ACC112 (cell line): ENCODE measurements around the gene EYA4.

ENCODE experiments used
- H2AFZ ChIP-seq: fragments of 200-600 bp; sonication (generic); one replicate; pipeline ENCODE4 v1.6.0; 2017; ENCODE audit warnings: antibody characterized with exemption, low read length; ENCODE audit not compliant: unreplicated experiment
- H3K27ac ChIP-seq: fragments of 200-600 bp; sonication (generic); 2 replicates; pipeline ENCODE4 v1.5.1; 2014; ENCODE audit warnings: low read depth, mild to moderate bottlenecking, antibody characterized with exemption, low read length, moderate library complexity
- H3K27me3 ChIP-seq: fragments of 200-600 bp; sonication (generic); 2 replicates; pipeline ENCODE4 v1.6.1; 2014; ENCODE audit warnings: mild to moderate bottlenecking, antibody characterized with exemption, low read length, moderate library complexity, mixed read lengths; ENCODE audit not compliant: insufficient read depth
- H3K36me3 ChIP-seq: fragments of 200-600 bp; sonication (generic); 2 replicates; pipeline ENCODE4 v1.6.1; 2016; ENCODE audit warnings: mild to moderate bottlenecking, antibody characterized with exemption, low read length, moderate library complexity, mixed read lengths; ENCODE audit not compliant: insufficient read depth
- H3K4me1 ChIP-seq: fragments of 200-600 bp; sonication (generic); one replicate; pipeline ENCODE4 v1.6.1; 2016; ENCODE audit warnings: low read length, mixed read lengths; ENCODE audit not compliant: insufficient read depth, unreplicated experiment, control insufficient read depth
- H3K4me3 ChIP-seq: fragments of 200-600 bp; sonication (generic); 2 replicates; pipeline ENCODE4 v1.5.1; 2014; ENCODE audit warnings: mild to moderate bottlenecking, low read depth, low read length
- H3K79me2 ChIP-seq: fragments of 200-600 bp; sonication (generic); one replicate; pipeline ENCODE4 v1.6.0; 2016; ENCODE audit warnings: low read length; ENCODE audit not compliant: control insufficient read depth, unreplicated experiment, insufficient read depth

The EYA4 gene

GRCh38 chr6:133289733-133290306, 48.7 kb downstream of the EYA4 start:
- Histone ChIP-seq H3K27ac (no peak overlapping the region), H2AFZ (no peak overlapping the region)

GRCh38 chr6:133290930-133291329, 49.8 kb downstream of the EYA4 start:
- no peak overlapping the region for H3K27ac ChIP-seq
- no peaks in the 10 kb centered on the region for H3K79me2 ChIP-seq
- no peak overlapping the region for H3K4me3 ChIP-seq
- H3K27me3 ChIP-seq: no peaks in the 10 kb centered on the region
- H3K4me1 ChIP-seq: peaks cover 26% of the 10 kb centered on the region
- H2AFZ ChIP-seq: no peak overlapping the region
- H3K36me3 ChIP-seq: no peaks in the 10 kb centered on the region

More at GRCh38 chr6:133289733-133290306, 48.7 kb downstream of the EYA4 start:
- Histone ChIP-seq H3K36me3 (no peaks in the 10 kb centered on the region), H3K4me1 (peaks cover 26% of the 10 kb centered on the region), H3K27me3 (no peaks in the 10 kb centered on the region), H3K4me3 (no peak overlapping the region), H3K79me2 (no peaks in the 10 kb centered on the region)

GRCh38 chr6:133291671-133292070, 50.5 kb downstream of the EYA4 start:
- Histone ChIP-seq H2AFZ (no peak overlapping the region), H3K4me1 (peaks cover 26% of the 10 kb centered on the region), H3K27me3 (no peaks in the 10 kb centered on the region), H3K27ac (no peak overlapping the region), H3K79me2 (no peaks in the 10 kb centered on the region), H3K36me3 (no peaks in the 10 kb centered on the region), H3K4me3 (no peak overlapping the region)

- no peak overlapping the region for H2AFZ ChIP-seq
- H3K27me3 ChIP-seq: no peaks in the 10 kb centered on the region
- H3K4me1 ChIP-seq: peaks cover 7% of the 10 kb centered on the region
- no peak overlapping the region for H3K27ac ChIP-seq
- no peaks in the 10 kb centered on the region for H3K36me3 ChIP-seq
- H3K79me2 ChIP-seq: no peaks in the 10 kb centered on the region
- H3K4me3 ChIP-seq: no peak overlapping the region
Observed at GRCh38 chr6:133297657-133298056, 56.5 kb downstream of the EYA4 start.

- Histone ChIP-seq H2AFZ (no peak overlapping the region), H3K36me3 (no peaks in the 10 kb centered on the region), H3K4me3 (no peak overlapping the region)
Observed at GRCh38 chr6:133298335-133298734, 57.2 kb downstream of the EYA4 start.

GRCh38 chr6:133298801-133299200, 57.6 kb downstream of the EYA4 start:
- H3K36me3 ChIP-seq: no peaks in the 10 kb centered on the region
- no peak overlapping the region for H3K27ac ChIP-seq
- peaks cover 7% of the 10 kb centered on the region for H3K4me1 ChIP-seq
- H3K4me3 ChIP-seq: no peak overlapping the region
- no peaks in the 10 kb centered on the region for H3K27me3 ChIP-seq
- no peaks in the 10 kb centered on the region for H3K79me2 ChIP-seq
- H2AFZ ChIP-seq: no peak overlapping the region

More at GRCh38 chr6:133298335-133298734, 57.2 kb downstream of the EYA4 start:
- H3K27ac ChIP-seq: no peak overlapping the region
- no peaks in the 10 kb centered on the region for H3K27me3 ChIP-seq
- H3K79me2 ChIP-seq: no peaks in the 10 kb centered on the region
- peaks cover 7% of the 10 kb centered on the region for H3K4me1 ChIP-seq

GRCh38 chr6:133300896-133301295, 59.7 kb downstream of the EYA4 start:
- Histone ChIP-seq H2AFZ (no peak overlapping the region), H3K4me1 (peaks cover 7% of the 10 kb centered on the region), H3K36me3 (no peaks in the 10 kb centered on the region), H3K27ac (no peak overlapping the region), H3K4me3 (no peak overlapping the region), H3K27me3 (no peaks in the 10 kb centered on the region), H3K79me2 (no peaks in the 10 kb centered on the region)

GRCh38 chr6:133301835-133302234, 60.7 kb downstream of the EYA4 start:
- Histone ChIP-seq H3K36me3 (no peaks in the 10 kb centered on the region), H3K4me3 (no peak overlapping the region), H3K27ac (no peak overlapping the region), H3K27me3 (no peaks in the 10 kb centered on the region), H3K79me2 (no peaks in the 10 kb centered on the region), H2AFZ (no peak overlapping the region), H3K4me1 (peaks cover 7% of the 10 kb centered on the region)

- Histone ChIP-seq H3K27ac (no peak overlapping the region), H2AFZ (no peak overlapping the region), H3K4me3 (no peak overlapping the region), H3K27me3 (no peaks in the 10 kb centered on the region), H3K79me2 (no peaks in the 10 kb centered on the region), H3K4me1 (peaks cover 6% of the 10 kb centered on the region), H3K36me3 (no peaks in the 10 kb centered on the region)
Observed at GRCh38 chr6:133306931-133307330, 65.8 kb downstream of the EYA4 start.

GRCh38 chr6:133309579-133309978, 68.4 kb downstream of the EYA4 start:
- no peak overlapping the region for H3K4me3 ChIP-seq
- peaks cover 6% of the 10 kb centered on the region for H3K4me1 ChIP-seq
- H3K27ac ChIP-seq: no peak overlapping the region
- H3K27me3 ChIP-seq: no peaks in the 10 kb centered on the region
- H3K36me3 ChIP-seq: no peaks in the 10 kb centered on the region
- no peaks in the 10 kb centered on the region for H3K79me2 ChIP-seq
- no peak overlapping the region for H2AFZ ChIP-seq

- Histone ChIP-seq H3K27ac (no peak overlapping the region), H3K36me3 (no peaks in the 10 kb centered on the region), H3K27me3 (no peaks in the 10 kb centered on the region), H2AFZ (no peak overlapping the region), H3K79me2 (no peaks in the 10 kb centered on the region), H3K4me3 (no peak overlapping the region), H3K4me1 (peaks cover 6% of the 10 kb centered on the region)
Observed at GRCh38 chr6:133312006-133312405, 70.8 kb downstream of the EYA4 start.
